NCI-H524 (cell line): Measurements from ENCODE around the gene E2F7.
A peak's percentile ranks its signal among the peaks of the same experiment; 100 is the strongest.
"Not testable (repeated sequence)": the region's sequence is repeated elsewhere in the genome, so short reads cannot be mapped to it uniquely, and the experiment has no call there.

Source experiments
- DNase-seq, 2 experiments: peaks; one replicate each; lab custom pipeline; 2025; lab: John Stamatoyannopoulos, UW

The E2F7 gene

DNA sequence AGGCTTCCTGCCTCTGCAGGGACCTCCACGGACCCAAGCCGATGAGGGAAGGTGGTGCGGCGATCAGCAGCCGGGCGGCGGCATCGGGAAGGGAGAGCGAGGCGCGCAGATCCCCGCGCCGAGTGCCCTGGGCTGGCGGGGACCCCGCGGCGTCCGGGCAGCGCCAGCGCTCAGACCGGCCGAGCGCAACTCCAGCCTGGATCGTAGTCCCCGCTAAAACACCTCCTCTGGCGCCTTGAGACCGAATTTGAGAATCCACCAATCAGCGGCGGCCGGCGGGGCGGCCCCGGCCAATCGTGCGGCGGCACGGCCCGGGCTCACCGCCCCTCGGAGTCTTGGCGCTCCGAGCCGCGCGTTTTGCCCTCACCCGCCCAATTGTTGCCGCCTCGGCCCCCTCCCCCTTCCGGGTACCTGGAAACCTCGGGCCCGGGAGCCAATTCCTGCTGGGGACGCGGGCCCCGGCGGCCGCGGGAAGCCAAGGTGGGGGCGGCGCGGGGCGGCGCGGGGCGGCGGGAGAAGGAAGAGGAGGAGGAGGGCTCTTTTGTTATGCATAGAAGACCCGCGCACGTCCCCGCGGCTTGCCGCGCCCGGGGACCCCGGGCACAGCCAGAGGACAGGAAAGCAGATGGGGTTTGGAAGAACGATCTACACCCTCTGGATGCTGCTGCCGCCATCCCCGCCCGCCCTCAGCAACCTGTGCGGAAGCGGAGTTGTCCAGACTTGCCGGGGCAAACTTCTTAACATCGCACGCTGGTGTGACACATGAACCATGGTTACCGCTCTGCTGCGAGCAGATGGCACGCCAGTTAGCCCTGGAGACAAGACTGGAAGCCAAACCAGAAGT, at the start of gene E2F7:
E2F7 (minus strand) TSS at position 209 of the 844 bp plus-strand sequence. CDS start 934 bp downstream, outside the sequence.
- peak; percentile 92 to 93 for DNase-seq

DNA sequence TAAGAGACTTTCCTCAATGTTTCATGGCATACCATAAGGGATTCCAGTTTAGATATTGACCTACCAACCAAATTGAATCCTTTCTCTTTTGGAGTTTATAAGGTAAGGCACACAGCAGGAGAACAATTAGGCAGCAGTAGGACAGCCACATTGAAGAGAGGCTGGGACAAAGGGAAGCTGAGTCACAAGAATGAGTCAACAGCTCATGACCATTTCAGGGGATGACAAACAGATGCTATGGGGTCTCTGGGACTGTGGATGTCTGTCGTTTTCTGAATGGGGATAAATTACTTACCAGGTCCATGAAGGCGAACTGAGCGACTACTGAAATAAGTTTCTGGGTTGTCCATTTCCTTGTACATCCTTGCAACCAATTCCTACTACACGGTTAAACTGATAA, 48.6 kb upstream of the E2F7 start:
- no peak for DNase-seq

- no peak for DNase-seq
Observed at GRCh38 chr12:77108707-77109106, 43.3 kb upstream of the E2F7 start.

- no peak for DNase-seq
Observed at GRCh38 chr12:77107121-77107520, 41.8 kb upstream of the E2F7 start.

DNA sequence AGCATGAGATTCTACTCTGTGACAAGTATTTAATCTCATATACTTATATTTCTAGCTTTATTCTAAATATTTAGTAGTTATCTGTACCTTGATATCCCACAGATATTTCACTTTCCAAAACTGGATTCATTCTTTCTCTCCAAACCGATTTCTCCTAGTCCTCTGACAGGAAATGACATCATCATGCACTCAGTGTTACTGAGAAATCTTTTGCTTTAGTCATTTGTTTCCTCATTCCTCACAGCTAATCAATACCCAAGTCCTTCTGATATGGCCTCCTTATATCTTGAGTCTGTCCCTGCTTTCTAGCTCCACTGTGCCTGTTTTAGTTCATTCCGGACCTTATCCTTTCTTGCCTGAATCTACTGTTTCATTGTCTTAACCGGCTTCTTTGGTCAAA, 39.4 kb upstream of the E2F7 start:
- DNase-seq: no peak

DNA sequence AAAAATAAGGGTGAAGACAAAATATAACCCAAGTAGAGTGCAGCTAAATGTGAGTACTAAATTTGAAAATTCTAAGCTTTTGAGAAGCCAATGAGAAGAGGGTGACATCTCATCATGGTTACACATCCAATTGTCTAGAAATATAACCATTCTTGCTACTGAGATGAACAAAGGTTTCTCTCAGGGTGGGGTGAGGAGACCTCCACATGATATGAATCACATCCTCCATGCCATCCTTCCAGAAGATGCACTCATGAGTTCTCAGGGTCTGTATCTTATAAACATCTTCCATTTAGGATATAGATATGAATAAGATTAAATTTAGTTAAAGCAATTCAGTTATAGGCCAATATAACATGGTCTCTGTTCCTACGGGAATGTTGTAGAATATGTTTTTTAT, 38.9 kb upstream of the E2F7 start:
- DNase-seq: no peak

DNA sequence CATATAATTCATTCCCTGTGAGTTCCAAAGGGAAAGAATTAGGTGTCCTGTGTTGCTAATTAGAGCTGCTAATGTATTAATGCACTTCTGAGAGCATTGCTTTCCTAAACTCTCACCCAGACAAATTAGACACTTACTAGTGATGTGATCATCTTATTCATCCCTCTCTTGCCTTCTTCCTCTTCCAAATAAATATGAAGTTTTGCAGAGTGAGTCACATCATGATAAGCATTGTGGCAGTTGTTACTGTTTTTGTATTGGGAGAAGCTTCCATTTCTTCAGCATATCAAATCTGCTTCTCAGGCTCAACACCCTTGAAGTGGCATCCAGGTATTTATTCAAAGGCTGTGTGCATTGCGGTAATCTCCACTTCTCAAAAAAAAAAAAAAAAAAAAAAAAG, 37.3 kb upstream of the E2F7 start:
- DNase-seq: no peak

GRCh38 chr12:77102123-77102522, 36.8 kb upstream of the E2F7 start:
- no peak for DNase-seq

- DNase-seq: no peak
Observed at GRCh38 chr12:77099799-77100198, 34.4 kb upstream of the E2F7 start.

- no peak for DNase-seq
Observed at GRCh38 chr12:77097846-77098245, 32.5 kb upstream of the E2F7 start.

- DNase-seq: not testable (repeated sequence)
Observed at GRCh38 chr12:77092227-77092626, 26.9 kb upstream of the E2F7 start.

GRCh38 chr12:77089686-77090220, 24.4 kb upstream of the E2F7 start:
- no peak for DNase-seq

- no peak for DNase-seq
Observed at GRCh38 chr12:77087427-77087826, 22.1 kb upstream of the E2F7 start.

DNA sequence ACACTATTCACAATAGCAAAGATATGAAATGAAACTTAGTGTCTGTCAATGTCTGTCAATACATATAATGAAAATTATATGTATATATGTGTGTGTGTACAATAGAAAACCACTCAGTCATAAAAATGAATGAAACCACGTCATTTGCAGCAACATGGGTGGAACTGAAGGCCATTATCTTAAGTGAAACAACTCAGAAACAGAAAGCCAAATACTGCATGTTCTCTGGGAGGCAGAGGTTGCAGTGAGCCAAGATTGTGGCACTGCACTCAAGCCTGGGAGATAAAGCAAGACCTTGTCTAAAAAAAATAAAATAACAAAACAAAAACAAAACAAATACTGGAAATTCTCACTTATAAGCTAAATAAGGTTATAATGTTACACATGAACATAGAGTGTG, 16.7 kb upstream of the E2F7 start:
- DNase-seq: no peak

DNA sequence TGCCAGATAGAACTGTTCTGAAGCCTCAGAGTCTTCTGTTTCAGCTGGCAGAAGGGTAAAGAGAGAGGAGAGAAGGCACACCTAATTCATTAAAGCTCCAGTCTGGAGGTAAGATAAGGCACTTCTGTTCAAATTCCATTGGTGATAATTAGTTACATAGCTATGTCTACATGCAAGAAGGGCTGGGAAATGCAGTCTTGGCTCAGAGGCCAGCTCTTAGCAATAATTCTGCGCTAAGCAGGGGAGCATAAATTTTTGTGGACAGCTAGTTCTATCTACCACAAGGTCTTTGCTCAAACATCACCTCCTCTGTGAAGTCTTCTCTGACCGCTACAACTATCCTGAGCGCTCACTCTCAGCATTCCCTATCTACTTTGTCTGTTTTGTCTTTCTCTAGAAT, 14.3 kb upstream of the E2F7 start:
- DNase-seq: no peak

DNA sequence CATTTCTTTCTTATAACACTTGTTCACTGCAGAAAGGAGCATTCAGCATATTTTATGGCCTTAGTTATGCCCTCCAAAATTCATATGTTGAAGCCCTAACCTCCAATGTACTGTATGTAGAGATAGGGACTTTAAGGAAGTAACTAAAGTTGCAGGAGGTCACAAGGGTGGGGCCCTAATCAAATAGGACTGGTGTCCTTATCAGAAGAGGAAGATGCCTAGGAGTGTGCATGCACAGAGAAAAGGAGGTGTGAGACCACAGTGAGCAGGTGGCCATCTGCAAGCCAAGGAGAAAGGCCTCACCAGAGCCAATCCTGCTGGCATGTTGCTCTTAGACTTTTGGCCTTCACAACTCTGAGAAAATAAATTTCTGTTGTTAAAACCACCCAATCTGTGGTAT, 12.9 kb upstream of the E2F7 start:
- DNase-seq: no peak

- no peak for DNase-seq
Observed at GRCh38 chr12:77076886-77077285, 11.5 kb upstream of the E2F7 start.

GRCh38 chr12:77073894-77074293, 8.5 kb upstream of the E2F7 start:
- not testable (repeated sequence) for DNase-seq

- DNase-seq: no peak
Observed at GRCh38 chr12:77072833-77073495, 7.6 kb upstream of the E2F7 start.

- peak in 1 of 2 experiments; percentile 8 for DNase-seq
Observed at GRCh38 chr12:77070800-77071449, 5.6 kb upstream of the E2F7 start.

DNA sequence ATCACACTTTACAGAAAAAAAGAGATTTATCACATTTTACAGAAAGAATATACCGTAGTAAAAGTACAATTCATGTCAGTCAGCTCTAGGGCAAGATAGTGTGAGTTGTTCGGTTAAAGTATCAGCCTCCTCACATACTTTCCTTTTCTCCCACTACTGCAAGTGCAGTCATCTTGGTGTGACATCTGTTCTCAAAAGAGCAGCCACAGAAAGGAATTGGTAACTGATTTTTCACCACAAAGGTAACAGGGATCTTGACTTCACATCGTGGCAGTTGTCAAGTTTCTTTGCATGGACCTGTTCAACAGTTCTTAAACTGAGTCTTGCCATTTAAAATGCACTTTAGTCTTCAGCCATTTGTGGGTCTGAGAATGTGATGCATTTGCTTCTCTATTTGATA, 5.0 kb upstream of the E2F7 start:
- no peak for DNase-seq

DNA sequence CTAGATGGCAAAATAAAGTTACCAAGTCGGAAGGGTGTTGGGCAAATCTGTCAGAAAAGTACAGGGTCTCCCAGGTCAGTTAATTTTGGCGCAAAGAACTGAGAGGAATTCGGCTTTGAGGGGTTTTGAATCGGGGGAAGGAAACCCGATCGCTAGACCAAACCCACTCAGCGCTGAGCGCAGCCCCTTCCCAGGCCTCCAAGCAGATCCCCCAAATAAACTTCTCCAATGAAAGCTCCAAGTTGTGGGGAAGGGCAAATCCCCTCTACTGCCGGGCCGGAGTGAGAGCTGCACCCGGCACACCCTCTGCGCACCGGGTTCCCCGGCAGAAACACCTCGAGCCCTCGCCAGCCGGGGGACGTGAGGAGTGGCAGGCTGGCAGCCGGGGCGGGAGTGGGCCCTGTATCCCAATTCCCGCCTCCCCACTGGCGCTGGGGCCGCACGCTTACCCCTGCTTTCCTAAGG, 441 bp downstream of the E2F7 start:
- peak; percentile 14 to 56 for DNase-seq
